ENCODE results near the gene GPR162.
"Not testable (repeated sequence)": the region's sequence is repeated elsewhere in the genome, so short reads cannot be mapped to it uniquely, and the experiment has no call there.

Gene GPR162

GRCh38 chr12:6861391-6861790 lies 39.8 kb downstream of the GPR162 start:
- no peak for DNase-seq

- DNase-seq, result no peak
Observed at GRCh38 chr12:6863033-6863432, 41.4 kb downstream of the GPR162 start.

GRCh38 chr12:6863586-6864321 lies 42.1 kb downstream of the GPR162 start:
- DNase-seq, result no peak

GRCh38 chr12:6865307-6865706 lies 43.7 kb downstream of the GPR162 start:
- DNase-seq, result not testable (repeated sequence)

GRCh38 chr12:6866163-6866919 lies 44.7 kb downstream of the GPR162 start:
- DNase-seq, result no peak

GRCh38 chr12:6866920-6867412 lies 45.3 kb downstream of the GPR162 start:
- no peak for DNase-seq

- peak; percentile 85 to 87 for DNase-seq
Observed at GRCh38 chr12:6867413-6868210, 46.0 kb downstream of the GPR162 start, which contains the start of gene TPI1. Gene TPI1, plus strand, starts transcription at chr12:6867531. Its CDS starts 36 bp downstream, at chr12:6867567.

- peak in 1 of 2 donors; percentile 17 for DNase-seq
Observed at GRCh38 chr12:6868211-6869048, 46.8 kb downstream of the GPR162 start.

GRCh38 chr12:6869049-6870021 lies 47.7 kb downstream of the GPR162 start:
- DNase-seq, result peak; percentile 82 to 89

- not testable (repeated sequence) for DNase-seq
Observed at GRCh38 chr12:6870304-6870703, 48.7 kb downstream of the GPR162 start.

GRCh38 chr12:6871052-6871957 lies 49.7 kb downstream of the GPR162 start:
- DNase-seq, result peak; percentile 15 to 41

- DNase-seq, result peak; percentile 84 to 88
Observed at GRCh38 chr12:6872073-6873048, 50.7 kb downstream of the GPR162 start.

- DNase-seq, result peak; percentile 98
Observed at GRCh38 chr12:6873094-6874014, 51.7 kb downstream of the GPR162 start, which contains the start of gene SPSB2. Gene SPSB2, minus strand, starts transcription at chr12:6873303. Its CDS starts 402 bp downstream, at chr12:6872901.

GRCh38 chr12:6874015-6874368 lies 52.4 kb downstream of the GPR162 start:
- DNase-seq, result not testable (repeated sequence)
